H9 (cell line): ENCODE measurements around the gene PLA2G2F. TPM values are rescaled to one million over a fixed set of nuclear protein-coding genes. Genes with fewer than 3 reads are reported as not detected.

Source experiments
- DNase-seq: peaks from one replicate; pipeline ENCODE4 v3.0.0-alpha.2; 2017
- H2AFZ ChIP-seq: one replicate; pipeline ENCODE4 v1.6.1; 2013; ENCODE audit warnings: mild to moderate bottlenecking, low read length, control low read depth, moderate library complexity
- H2AK5ac ChIP-seq: 2 replicates; pipeline ENCODE4 v1.6.1; 2013; ENCODE audit warnings: low read length, control low read depth, mixed read lengths; ENCODE audit not compliant: insufficient read length
- H2BK120ac ChIP-seq: one replicate; pipeline ENCODE4 v1.6.1; 2013; ENCODE audit warnings: low read depth, mild to moderate bottlenecking, low read length, control low read depth, inconsistent platforms; ENCODE audit not compliant: poor library complexity, severe bottlenecking
- H2BK12ac ChIP-seq: 2 replicates; pipeline ENCODE4 v1.6.1; 2013; ENCODE audit warnings: low read length, control low read depth, mixed read lengths, low read depth; ENCODE audit not compliant: insufficient read length
- H2BK15ac ChIP-seq: 2 replicates; pipeline ENCODE4 v1.6.1; 2013; ENCODE audit warnings: low read depth, low read length, control low read depth
- H2BK20ac ChIP-seq: one replicate; pipeline ENCODE4 v1.6.1; 2013; ENCODE audit warnings: low read depth, mild to moderate bottlenecking, low read length, control low read depth, inconsistent platforms; ENCODE audit not compliant: poor library complexity, severe bottlenecking
- H2BK5ac ChIP-seq: 2 replicates; pipeline ENCODE4 v1.6.1; 2013; ENCODE audit warnings: low read length, control low read depth, mixed read lengths; ENCODE audit not compliant: insufficient read length
- H3K14ac ChIP-seq: 2 replicates; pipeline ENCODE4 v1.6.1; 2013; ENCODE audit warnings: low read length, control low read depth; ENCODE audit not compliant: insufficient read depth
- H3K18ac ChIP-seq: 2 replicates; pipeline ENCODE4 v1.6.1; 2013; ENCODE audit warnings: low read depth, mild to moderate bottlenecking, mixed read lengths, low read length, control low read depth; ENCODE audit not compliant: insufficient read length
- H3K23ac ChIP-seq: 2 replicates; pipeline ENCODE4 v1.6.1; 2013; ENCODE audit warnings: low read length, control low read depth, mixed read lengths, low read depth; ENCODE audit not compliant: insufficient read length
- H3K23me2 ChIP-seq: 2 replicates; pipeline ENCODE4 v1.6.1; 2013; ENCODE audit warnings: low read depth, mild to moderate bottlenecking, mixed read lengths, low read length, control low read depth; ENCODE audit not compliant: insufficient read length, poor library complexity, severe bottlenecking
- H3K27ac ChIP-seq: 2 replicates; pipeline ENCODE4 v1.5.1; 2013; ENCODE audit warnings: low read length, control low read depth, mixed read lengths, low read depth; ENCODE audit not compliant: insufficient read length
- H3K27me3 ChIP-seq: 2 replicates; pipeline ENCODE4 v1.6.1; 2013; ENCODE audit warnings: low read length, control low read depth, inconsistent platforms; ENCODE audit not compliant: insufficient read depth
- H3K4ac ChIP-seq: 2 replicates; pipeline ENCODE4 v1.6.1; 2013; ENCODE audit warnings: low read depth, mild to moderate bottlenecking, control low read depth, inconsistent platforms, low read length, moderate library complexity
- H3K4me1 ChIP-seq: 2 replicates; pipeline ENCODE4 v1.6.1; 2013; ENCODE audit warnings: low read length, control low read depth, inconsistent platforms; ENCODE audit not compliant: insufficient read depth
- H3K4me2 ChIP-seq: 2 replicates; pipeline ENCODE4 v1.6.1; 2013; ENCODE audit warnings: low read length, control low read depth, mixed read lengths; ENCODE audit not compliant: insufficient read length, insufficient read depth
- H3K56ac ChIP-seq: 2 replicates; pipeline ENCODE4 v1.6.1; 2013; ENCODE audit warnings: low read depth, mild to moderate bottlenecking, mixed read lengths, low read length, control low read depth; ENCODE audit not compliant: insufficient read length
- H3K79me1 ChIP-seq: 2 replicates; pipeline ENCODE4 v1.6.1; 2013; ENCODE audit warnings: low read depth, mild to moderate bottlenecking, moderate library complexity, low read length, control low read depth, inconsistent platforms; ENCODE audit not compliant: insufficient read depth, poor library complexity, severe bottlenecking
- H3K79me2 ChIP-seq: 2 replicates; pipeline ENCODE4 v1.6.1; 2013; ENCODE audit warnings: low read length, control low read depth, inconsistent platforms; ENCODE audit not compliant: insufficient read depth
- H3K9ac ChIP-seq: 2 replicates; pipeline ENCODE4 v1.6.1; 2013; ENCODE audit warnings: low read length, control low read depth, mixed read lengths; ENCODE audit not compliant: insufficient read length; ENCODE audit errors: extremely low read depth
- H3K9me3 ChIP-seq: one replicate; pipeline ENCODE4 v1.6.1; 2013; ENCODE audit warnings: low read depth, low read length, inconsistent platforms; ENCODE audit not compliant: control insufficient read depth
- H3T11ph ChIP-seq: one replicate; pipeline ENCODE4 v1.6.1; 2013; ENCODE audit warnings: mild to moderate bottlenecking, low read length, control low read depth, inconsistent platforms
- H4K20me1 ChIP-seq: one replicate; pipeline ENCODE4 v1.6.1; 2013; ENCODE audit not compliant: control insufficient read depth, insufficient read length, insufficient read depth
- H4K5ac ChIP-seq: 2 replicates; pipeline ENCODE4 v1.6.1; 2013; ENCODE audit warnings: low read depth, mild to moderate bottlenecking, mixed read lengths, low read length, control low read depth; ENCODE audit not compliant: insufficient read length
- H4K8ac ChIP-seq: replicated peaks from 2 replicates; pipeline ENCODE4 v1.6.1; 2013; ENCODE audit warnings: low read length, control low read depth, mixed read lengths, low read depth; ENCODE audit not compliant: insufficient read length
- H4K91ac ChIP-seq: 2 replicates; pipeline ENCODE4 v1.6.1; 2013; ENCODE audit warnings: low read depth, mild to moderate bottlenecking, moderate library complexity, mixed read lengths, low read length, control low read depth; ENCODE audit not compliant: insufficient read length
- H3K27ac Mint-ChIP-seq, 3 experiments: 2 replicates in 2 of 3; 3 replicates in 1 of 3; pipeline ENCODE4 v1.8.0; 2020 to 2021; ENCODE audit warnings: mixed read lengths in 3 of 3, mild to moderate bottlenecking in 1 of 3, moderate library complexity in 1 of 3
- H3K27me3 Mint-ChIP-seq: 2 replicates; pipeline ENCODE4 v1.8.0; 2021; ENCODE audit warnings: low read depth, mild to moderate bottlenecking, moderate library complexity, mixed read lengths
- H3K36me3 Mint-ChIP-seq, 3 experiments: 2 replicates in 2 of 3; 3 replicates in 1 of 3; pipeline ENCODE4 v1.8.0; 2020 to 2021; ENCODE audit warnings: low read depth in 3 of 3, mixed read lengths in 3 of 3; ENCODE audit not compliant: insufficient read depth in 1 of 3
- H3K4me1 Mint-ChIP-seq, 2 experiments: 2 replicates each; pipeline ENCODE4 v1.8.0; 2020; ENCODE audit warnings: mixed read lengths in 2 of 2
- H3K4me3 Mint-ChIP-seq, 2 experiments: 2 replicates in 1 of 2; 3 replicates in 1 of 2; pipeline ENCODE4 v1.8.0; 2020 to 2021; ENCODE audit warnings: mild to moderate bottlenecking in 2 of 2, mixed read lengths in 2 of 2, moderate library complexity in 1 of 2
- H3K9me3 Mint-ChIP-seq, 2 experiments: 2 replicates in 1 of 2; 3 replicates in 1 of 2; pipeline ENCODE4 v1.8.0; 2020; ENCODE audit warnings: mild to moderate bottlenecking in 2 of 2, mixed read lengths in 2 of 2, moderate library complexity in 1 of 2
- WGBS: extraction: QIAGEN DNeasy Blood & Tissue Kit; methylation state at CpG from one replicate; pipeline ENCODE4 v1.1.7; 2013; ENCODE audit warnings: missing lambda C conversion rate, low lambda C conversion rate, mixed read lengths; ENCODE audit not compliant: insufficient read length; ENCODE audit errors: extremely low coverage; 5-methylcytosine and 5-hydroxymethylcytosine counted together
- total RNA-seq: library from RNA; stranded (reverse); gene quantifications from 2 replicates; pipeline ENCODE4 v1.2.1, GENCODE V29; 2021
- TF ChIP-seq, protein P1 (sequence below): fragments of 200-600 bp; sonication (generic); conservative IDR thresholded peaks from 3 replicates; pipeline ENCODE4 v1.8.0; 2021; ENCODE audit warnings: antibody characterized with exemption, mild to moderate bottlenecking

The PLA2G2F gene
- total RNA-seq, 1 experiment from 2014 or later = not detected

- H3K4me1 Mint-ChIP-seq = peaks cover 12 to 36% of the 10 kb centered on the region in 2 experiments
- no peak overlapping the region for H3K27ac ChIP-seq
- no peak overlapping the region for H2BK12ac ChIP-seq
- no peak overlapping the region for H4K8ac ChIP-seq
- peaks cover 9% of the 10 kb centered on the region for H3K23me2 ChIP-seq
- H3T11ph ChIP-seq = no peak overlapping the region
- no peaks in the 10 kb centered on the region for H3K9me3 ChIP-seq
- no peaks in the 10 kb centered on the region for H3K36me3 Mint-ChIP-seq
- H3K9ac ChIP-seq = no peak overlapping the region
- no peak overlapping the region for H3K14ac ChIP-seq
- no peaks in the 10 kb centered on the region for H3K79me2 ChIP-seq
- no peaks in the 10 kb centered on the region for H3K27me3 Mint-ChIP-seq
- H2BK120ac ChIP-seq = no peak overlapping the region
- no peak overlapping the region for H2BK15ac ChIP-seq
- no peak overlapping the region for H3K4me3 Mint-ChIP-seq
- WGBS = no CpG with 5 or more reads among the region's 13 CpGs
- no peak overlapping the region for H2BK5ac ChIP-seq
- no peak overlapping the region for H3K23ac ChIP-seq
- no peak for DNase-seq
- H4K91ac ChIP-seq = no peak overlapping the region
- H2AFZ ChIP-seq = no peak overlapping the region
- H3K9me3 Mint-ChIP-seq = no peaks in the 10 kb centered on the region
- no peak overlapping the region for H4K5ac ChIP-seq
- H3K4me1 ChIP-seq = no peaks in the 10 kb centered on the region
- no peak overlapping the region for H3K56ac ChIP-seq
- no peaks in the 10 kb centered on the region for H4K20me1 ChIP-seq
- no peak overlapping the region for H3K27ac Mint-ChIP-seq
- no peak overlapping the region for H3K18ac ChIP-seq
- no peak overlapping the region for H2BK20ac ChIP-seq
- H3K4ac ChIP-seq = no peak overlapping the region
- TF ChIP-seq, protein P1, sequence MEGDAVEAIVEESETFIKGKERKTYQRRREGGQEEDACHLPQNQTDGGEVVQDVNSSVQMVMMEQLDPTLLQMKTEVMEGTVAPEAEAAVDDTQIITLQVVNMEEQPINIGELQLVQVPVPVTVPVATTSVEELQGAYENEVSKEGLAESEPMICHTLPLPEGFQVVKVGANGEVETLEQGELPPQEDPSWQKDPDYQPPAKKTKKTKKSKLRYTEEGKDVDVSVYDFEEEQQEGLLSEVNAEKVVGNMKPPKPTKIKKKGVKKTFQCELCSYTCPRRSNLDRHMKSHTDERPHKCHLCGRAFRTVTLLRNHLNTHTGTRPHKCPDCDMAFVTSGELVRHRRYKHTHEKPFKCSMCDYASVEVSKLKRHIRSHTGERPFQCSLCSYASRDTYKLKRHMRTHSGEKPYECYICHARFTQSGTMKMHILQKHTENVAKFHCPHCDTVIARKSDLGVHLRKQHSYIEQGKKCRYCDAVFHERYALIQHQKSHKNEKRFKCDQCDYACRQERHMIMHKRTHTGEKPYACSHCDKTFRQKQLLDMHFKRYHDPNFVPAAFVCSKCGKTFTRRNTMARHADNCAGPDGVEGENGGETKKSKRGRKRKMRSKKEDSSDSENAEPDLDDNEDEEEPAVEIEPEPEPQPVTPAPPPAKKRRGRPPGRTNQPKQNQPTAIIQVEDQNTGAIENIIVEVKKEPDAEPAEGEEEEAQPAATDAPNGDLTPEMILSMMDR = no peak
- no peak overlapping the region for H2AK5ac ChIP-seq
- H3K27me3 ChIP-seq = no peaks in the 10 kb centered on the region
- H3K4me2 ChIP-seq = no peak overlapping the region
- no peaks in the 10 kb centered on the region for H3K79me1 ChIP-seq
Observed at GRCh38 chr1:20148571-20149500, 9.7 kb downstream of the PLA2G2F start.
